HG03175 (cell line): ENCODE measurements around the gene TDO2.
A peak's percentile ranks its signal among the peaks of the same experiment; 100 is the strongest.

ENCODE experiments used
- ATAC-seq: cut with Tn5 transposase; IDR thresholded peaks from one replicate; pipeline ENCODE4 v1.9.1; 2021; ENCODE audit warnings: mild to moderate bottlenecking, moderate library complexity; ENCODE audit not compliant: unreplicated experiment

Gene TDO2

DNA sequence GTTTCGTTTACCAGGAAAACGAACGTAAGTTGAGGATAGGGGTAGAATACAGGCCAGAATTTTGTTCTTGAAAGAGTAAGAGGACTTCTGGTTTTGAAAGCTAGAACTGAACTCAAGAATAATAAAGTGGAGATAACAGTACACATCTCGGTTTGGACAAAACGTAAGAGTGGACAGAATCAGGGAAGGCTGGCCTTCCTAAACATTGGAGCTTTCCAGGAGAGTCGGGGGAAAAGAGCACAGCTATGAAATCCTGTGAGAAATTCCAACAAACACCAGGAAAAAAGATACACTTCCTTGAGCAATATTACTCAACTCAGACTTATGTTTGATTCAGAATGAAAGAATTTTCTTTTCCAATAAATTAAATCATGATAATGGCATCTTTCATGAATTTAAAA is 49.0 kb downstream of the TDO2 start:
- no peak for ATAC-seq

DNA sequence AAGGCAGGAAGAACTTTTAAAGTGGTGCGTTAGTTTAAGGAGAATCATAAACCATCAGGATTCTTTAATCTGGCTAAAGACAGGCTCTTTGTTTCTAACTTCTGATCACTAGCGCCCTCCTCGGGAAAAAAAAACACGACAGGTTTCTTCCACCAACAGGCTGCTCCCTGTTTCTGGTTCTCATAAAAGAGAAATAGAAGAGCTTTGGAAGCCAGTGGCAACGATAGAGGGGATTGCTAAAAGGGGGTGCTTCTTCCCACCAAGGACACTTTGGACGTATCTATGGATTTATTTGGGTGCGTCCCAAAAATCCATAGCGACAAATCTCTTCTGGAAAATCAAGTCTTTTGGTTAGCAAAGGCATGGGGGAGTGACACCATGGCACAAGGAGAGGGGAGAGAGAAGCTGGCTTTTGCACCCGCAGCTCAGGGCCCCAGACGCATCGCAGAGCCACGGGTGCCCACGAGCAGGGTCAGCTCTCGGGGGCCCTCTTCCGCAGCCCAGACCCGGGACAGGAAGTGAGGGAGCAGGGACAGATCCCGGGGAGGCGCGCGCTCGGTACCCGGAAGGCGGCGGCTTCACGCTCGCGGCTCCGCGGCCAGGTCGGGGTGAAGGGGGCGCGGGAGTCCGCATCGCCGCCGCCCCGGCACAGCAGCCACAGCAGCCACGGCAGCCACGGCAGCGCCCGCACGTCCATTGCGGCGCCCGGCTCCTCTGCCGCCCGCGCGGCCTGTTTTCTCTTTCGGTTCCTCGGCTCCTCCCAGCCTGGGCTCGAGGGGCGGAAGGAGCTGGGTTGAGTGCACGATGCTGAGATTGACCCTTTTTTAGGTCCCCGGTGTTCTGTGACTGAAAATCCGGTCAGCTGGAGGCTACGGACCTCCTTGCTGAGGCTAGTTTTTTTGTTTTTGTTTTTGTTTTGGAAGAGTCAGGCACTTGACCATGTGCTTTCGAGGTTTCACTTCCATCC is 49.9 kb downstream of the TDO2 start, which contains the start of gene CTSO:
Gene CTSO, minus strand, starts transcription at position 716 of the 967 bp plus-strand sequence. Its CDS starts 19 bp downstream, at position 697.
- ATAC-seq, result peak; percentile 95

DNA sequence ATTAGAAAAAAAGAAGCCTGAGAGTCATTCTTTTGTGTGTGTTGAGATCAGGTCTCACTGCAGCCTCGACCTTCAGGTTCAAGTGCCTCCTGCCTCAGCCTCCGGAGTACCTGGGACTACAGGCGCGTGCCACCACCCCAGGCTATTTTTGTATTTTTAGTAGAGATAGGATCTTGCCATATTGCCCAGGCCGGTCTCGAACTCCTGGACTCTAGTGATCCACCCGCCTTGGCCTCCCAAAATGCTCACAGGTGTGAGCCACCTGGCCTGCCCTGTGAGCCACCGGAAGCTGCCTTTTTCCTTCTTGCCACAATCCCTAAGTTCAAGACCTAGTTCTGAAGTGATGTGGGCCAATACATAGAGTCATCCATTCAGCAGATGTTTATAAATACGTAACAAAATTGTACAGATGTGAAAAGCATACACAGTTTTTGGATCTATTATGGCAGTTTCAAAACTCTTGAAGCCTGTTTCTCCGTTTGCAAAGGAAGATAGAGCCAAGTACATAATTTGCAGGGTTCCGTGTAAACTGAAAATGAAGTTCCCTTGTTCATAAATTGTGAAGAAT is 50.7 kb downstream of the TDO2 start:
- no peak for ATAC-seq

DNA sequence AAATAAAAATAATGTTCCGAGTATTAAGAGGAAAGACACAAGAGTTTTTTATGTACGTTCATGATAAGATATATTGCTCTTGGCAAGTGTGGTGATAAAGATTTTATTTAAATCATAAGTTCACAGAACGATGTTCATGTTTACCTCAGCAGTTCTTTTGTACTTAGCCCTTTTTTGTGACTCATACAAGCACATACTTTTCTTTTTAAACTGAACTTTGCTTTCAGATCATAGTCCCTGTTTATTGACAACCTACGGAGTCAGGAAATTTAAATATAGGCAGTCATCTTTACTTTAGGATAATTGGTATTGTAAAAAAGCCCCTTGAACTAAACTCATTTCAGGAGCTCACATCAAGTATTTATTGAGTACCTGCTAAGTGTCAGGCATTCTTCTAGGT is 51.4 kb downstream of the TDO2 start:
- no peak for ATAC-seq

DNA sequence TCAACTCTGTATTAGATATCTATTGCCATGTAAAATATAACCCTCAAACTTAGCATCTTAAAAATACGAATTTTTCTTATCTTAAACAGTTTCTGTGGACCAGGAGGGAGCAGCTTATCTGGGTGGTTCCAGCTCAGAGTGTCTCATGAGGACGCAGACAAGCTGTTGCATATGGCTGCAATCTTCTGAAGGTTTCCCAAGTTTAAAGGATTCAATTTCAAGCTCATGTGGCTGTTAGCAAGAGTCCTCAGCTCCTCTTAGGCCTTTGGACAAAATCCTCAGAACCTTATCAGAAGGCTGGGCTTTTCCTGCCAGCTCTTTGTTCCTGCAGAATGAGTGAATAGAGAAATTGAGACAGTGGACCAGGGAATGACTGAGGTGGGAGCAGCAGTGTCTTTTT is 53.0 kb downstream of the TDO2 start:
- no peak for ATAC-seq

DNA sequence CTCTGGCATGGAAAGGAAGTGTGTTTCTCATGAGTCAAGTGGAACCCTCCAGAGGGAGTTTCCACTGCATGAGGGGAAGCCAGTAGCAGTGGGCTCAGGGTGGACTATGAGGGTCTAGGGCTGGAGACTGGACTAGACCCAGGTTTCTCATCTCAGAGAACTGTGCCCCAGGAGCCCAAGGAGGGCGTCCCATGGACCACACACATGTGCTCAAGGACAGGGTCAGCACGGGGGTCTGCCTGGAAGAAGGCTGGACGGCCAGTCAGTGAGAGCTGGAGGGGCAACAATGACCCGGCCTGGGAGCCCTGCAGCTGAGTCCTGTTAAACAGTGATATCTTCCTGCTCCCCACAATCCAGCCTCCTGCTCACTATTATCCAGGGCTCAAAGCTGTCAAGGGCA is 55.9 kb downstream of the TDO2 start:
- ATAC-seq, result no peak

DNA sequence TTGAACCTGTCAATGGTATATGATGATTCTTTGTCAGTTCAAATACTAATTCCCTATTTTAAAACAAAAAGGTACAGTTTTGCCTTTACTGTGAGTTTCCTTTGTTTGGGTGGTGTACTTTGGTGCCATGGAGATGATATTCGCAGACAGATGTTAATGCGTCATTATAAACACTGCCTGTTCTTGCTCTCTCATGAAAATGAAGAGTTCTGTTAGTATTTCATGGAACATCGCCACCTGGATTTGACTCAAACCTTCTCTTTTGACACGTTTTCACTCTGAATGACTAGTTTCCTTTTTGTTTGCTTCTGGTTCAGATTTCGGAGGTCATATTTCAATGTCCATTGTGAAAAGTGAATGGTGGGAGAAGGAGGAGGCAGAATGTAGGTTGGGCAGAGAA is 57.0 kb downstream of the TDO2 start:
- ATAC-seq, result no peak

DNA sequence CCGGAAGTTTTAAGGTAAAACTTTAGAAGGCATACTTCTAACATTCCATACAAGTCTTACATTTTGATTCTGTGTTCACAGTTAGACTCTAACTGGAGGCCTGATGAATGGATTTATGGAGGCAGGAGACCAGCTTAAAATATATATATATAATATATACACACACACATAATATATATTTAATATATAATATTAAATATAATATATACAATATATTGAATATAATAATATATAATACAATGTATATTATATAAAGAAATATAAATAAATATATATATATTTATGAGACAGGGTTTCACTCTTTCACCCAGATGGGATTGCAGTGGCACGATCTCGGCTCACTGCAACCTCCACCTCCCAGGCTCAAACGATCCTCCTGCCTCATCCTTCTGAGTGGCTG is 58.1 kb downstream of the TDO2 start:
- no peak for ATAC-seq

DNA sequence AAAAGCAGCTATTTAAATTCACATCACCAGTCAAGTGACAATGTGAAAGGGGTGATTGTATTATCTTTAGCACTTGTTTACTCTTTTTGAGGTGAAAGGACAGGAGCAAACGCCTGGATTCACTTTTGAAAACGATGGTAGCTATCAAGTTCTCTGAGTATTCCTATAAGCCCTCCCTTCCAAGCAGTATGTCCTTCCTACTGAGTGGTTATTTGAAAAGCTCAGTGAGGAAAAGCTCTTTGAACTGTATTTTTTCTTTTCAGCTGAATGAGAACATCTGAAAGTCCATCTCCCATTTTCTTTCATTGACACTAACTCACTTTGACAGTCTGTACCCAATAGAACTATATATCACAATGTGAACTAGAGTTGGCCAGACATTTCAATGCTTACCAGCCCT is 59.3 kb downstream of the TDO2 start:
- ATAC-seq, result no peak

DNA sequence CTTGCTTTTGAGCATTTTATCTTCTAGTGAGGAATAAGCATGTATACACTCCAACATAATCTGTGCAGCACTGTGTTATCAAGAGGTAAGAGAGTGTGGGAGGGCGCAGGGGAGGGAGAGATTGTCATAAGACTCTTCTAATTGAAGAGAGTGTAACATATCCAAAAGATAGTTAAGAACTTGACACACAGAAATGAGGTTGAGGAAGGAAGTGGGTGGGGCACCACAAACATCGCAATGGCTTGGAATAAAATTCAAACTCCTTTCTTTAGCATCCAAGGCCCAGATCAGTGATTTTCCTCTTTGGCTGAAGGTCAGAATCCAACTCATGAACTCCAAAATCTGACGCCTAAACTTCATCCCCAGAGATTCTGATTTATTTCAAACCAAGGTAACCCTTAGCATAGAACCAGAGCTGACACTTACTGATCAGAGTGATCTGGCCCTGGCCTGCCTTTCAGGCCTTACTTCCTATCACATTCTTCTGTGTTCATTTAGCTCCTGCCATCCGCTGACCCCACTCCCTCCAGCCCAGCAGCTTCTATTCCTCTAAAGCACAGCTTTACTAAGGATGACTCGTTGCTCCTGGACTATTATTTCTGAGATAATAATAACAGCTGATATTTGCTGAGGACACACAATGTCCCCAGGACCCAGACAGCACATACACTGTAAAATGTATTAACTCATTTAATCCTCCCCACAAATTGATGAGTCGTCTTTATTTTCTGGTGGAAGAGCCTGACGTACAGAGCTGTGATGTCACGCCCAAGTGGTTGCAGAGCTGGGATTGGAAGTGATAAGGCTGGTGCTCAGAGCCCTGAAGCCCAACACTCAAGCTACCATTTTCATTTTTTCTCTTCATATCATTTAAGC is 60.8 kb downstream of the TDO2 start:
- ATAC-seq, result no peak

DNA sequence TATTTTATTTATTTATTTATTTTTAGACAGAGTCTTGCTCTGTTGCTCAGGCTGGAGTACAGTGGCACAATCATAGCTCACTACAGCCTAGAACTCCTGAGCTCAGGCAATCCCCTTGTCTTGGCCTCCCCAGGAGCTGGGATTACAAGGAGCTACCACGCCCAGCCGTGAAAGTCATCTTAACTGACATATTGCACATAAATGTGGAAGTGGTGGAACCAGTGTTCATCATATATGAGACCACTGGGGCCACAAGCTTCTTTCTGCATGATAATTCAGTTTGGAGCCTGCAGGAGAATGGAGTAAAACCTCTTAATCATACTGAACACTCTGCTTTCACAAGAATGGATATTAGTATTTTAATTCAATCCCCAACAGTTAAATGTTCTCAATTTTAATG is 62.7 kb downstream of the TDO2 start:
- no peak for ATAC-seq

DNA sequence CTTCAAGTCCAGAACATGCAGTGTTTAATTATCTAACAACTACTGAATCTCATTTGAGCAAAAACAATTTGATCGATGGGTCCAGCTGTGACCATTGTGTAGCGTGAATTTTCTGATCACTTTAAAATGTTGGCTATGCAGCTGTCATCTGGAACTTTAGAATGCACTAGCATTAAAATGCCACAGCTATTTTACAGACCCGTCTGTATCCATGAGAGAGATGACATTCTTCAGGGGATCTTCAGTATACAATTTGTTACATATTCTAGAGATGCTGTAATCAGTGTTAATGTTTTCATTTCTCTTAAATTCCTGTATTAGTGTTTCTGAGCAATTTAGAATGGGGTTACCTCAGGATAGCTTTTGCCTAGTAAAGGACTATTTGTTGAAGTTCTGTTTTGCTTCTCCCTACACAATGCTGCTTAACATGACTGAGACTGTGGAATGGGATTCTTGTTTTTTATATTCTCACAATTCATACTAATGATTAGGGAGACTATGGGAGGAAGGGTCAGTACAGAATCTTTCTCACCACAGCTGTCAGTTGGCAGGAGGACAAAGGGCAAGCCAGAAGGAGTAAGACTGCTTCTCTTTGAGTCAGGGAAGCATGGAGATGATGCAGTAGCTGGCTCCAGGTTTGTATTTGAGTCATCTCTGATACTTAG is 63.4 kb downstream of the TDO2 start:
- no peak for ATAC-seq
